ENCODE measurements around the gene RABAC1.
"Not testable (repeated sequence)": the region's sequence is repeated elsewhere in the genome, so short reads cannot be mapped to it uniquely, and the experiment has no call there.

Gene RABAC1

GRCh38 chr19:41959056-41960053 lies at the start of gene RABAC1:
RABAC1 (minus strand) TSS chr19:41959321; CDS start chr19:41959292, 29 bp downstream.
- peak; percentile 91 for DNase-seq

- DNase-seq: no peak
Measured at GRCh38 chr19:42006569-42006968, 47.4 kb upstream of the RABAC1 start.

GRCh38 chr19:42005504-42005903 lies 46.4 kb upstream of the RABAC1 start:
- DNase-seq: no peak

- DNase-seq: no peak
Measured at GRCh38 chr19:42003506-42004294, 44.6 kb upstream of the RABAC1 start.

- no peak for DNase-seq
Measured at GRCh38 chr19:41999878-42000208, 40.7 kb upstream of the RABAC1 start.

- DNase-seq: no peak
Measured at GRCh38 chr19:41999071-41999877, 40.2 kb upstream of the RABAC1 start.

GRCh38 chr19:41998246-41999020 lies 39.3 kb upstream of the RABAC1 start:
- DNase-seq: no peak

- DNase-seq: no peak
Measured at GRCh38 chr19:41997851-41998229, 38.7 kb upstream of the RABAC1 start.

- no peak for DNase-seq
Measured at GRCh38 chr19:41997121-41997850, 38.2 kb upstream of the RABAC1 start.

- DNase-seq: peak; percentile 3
Measured at GRCh38 chr19:41995959-41996797, 37.1 kb upstream of the RABAC1 start.

GRCh38 chr19:41994994-41995958 lies 36.2 kb upstream of the RABAC1 start:
- DNase-seq: no peak

GRCh38 chr19:41994521-41994971 lies 35.4 kb upstream of the RABAC1 start:
- no peak for DNase-seq

GRCh38 chr19:41993612-41994483 lies 34.7 kb upstream of the RABAC1 start, which contains the start of gene ATP1A3:
ATP1A3 (minus strand) TSS chr19:41994230; CDS start chr19:41994076, 154 bp downstream.
- DNase-seq: peak; percentile 29

- DNase-seq: not testable (repeated sequence)
Measured at GRCh38 chr19:41991925-41992569, 32.9 kb upstream of the RABAC1 start.

- DNase-seq: no peak
Measured at GRCh38 chr19:41991025-41991424, 31.9 kb upstream of the RABAC1 start.

- DNase-seq: no peak
Measured at GRCh38 chr19:41990615-41991014, 31.5 kb upstream of the RABAC1 start.

GRCh38 chr19:41990028-41990427 lies 30.9 kb upstream of the RABAC1 start:
- no peak for DNase-seq
